Vagina (tissue), 2 donors: ENCODE measurements around the gene RNF214. TPM values are rescaled to one million over a fixed set of nuclear protein-coding genes. Genes with fewer than 3 reads are reported as not detected.
A peak's percentile ranks its signal among the peaks of the same experiment; 100 is the strongest.

Source experiments
- DNase-seq, 2 donors: peaks; one replicate each; pipeline ENCODE4 v3.0.0-alpha.2; 2017; ENCODE audit errors: extremely low spot score in 2 of 2
- H3K27ac ChIP-seq: fragments of 200-600 bp; sonication (generic); one replicate; pipeline ENCODE4 v1.5.1; 2019
- H3K27me3 ChIP-seq: fragments of 200-600 bp; sonication (generic); one replicate; pipeline ENCODE4 v1.5.1; 2019
- H3K36me3 ChIP-seq, 2 donors: fragments of 200-600 bp; sonication (generic); one replicate each; pipeline ENCODE4 v1.5.1; 2017 to 2019
- H3K4me1 ChIP-seq: fragments of 200-600 bp; sonication (generic); one replicate; pipeline ENCODE4 v1.5.1; 2019
- H3K4me3 ChIP-seq, 2 donors: fragments of 200-600 bp; sonication (generic); 1 replicate in 1 of 2; 2 replicates in 1 of 2; pipeline ENCODE4 v1.5.1; 2016 to 2019
- H3K9me3 ChIP-seq: fragments of 200-600 bp; sonication (generic); one replicate; pipeline ENCODE4 v1.5.1; 2019
- CTCF ChIP-seq, 3 experiments: fragments of 450-650 bp in 2 of 3; fragments of 200-600 bp in 1 of 3; sonication (generic) in 1 of 3; IDR thresholded peaks; one replicate each; pipeline ENCODE4 v1.5.1; 2017 to 2019; ENCODE audit warnings: antibody characterized with exemption in 3 of 3, mild to moderate bottlenecking in 2 of 3, moderate library complexity in 2 of 3
- POLR2A ChIP-seq, 2 donors: fragments of 450-650 bp; IDR thresholded peaks; one replicate each; pipeline ENCODE4 v1.6.1; 2017; ENCODE audit warnings: antibody characterized with exemption in 2 of 2, mild to moderate bottlenecking in 2 of 2, moderate library complexity in 2 of 2
- POLR2AphosphoS5 ChIP-seq, 2 donors: sonication (generic); formaldehyde crosslinking; IDR thresholded peaks; one replicate each; pipeline ENCODE4 v1.9.0; 2017; ENCODE audit warnings: antibody characterized with exemption in 2 of 2, mild to moderate bottlenecking in 2 of 2, low read depth in 1 of 2; ENCODE audit not compliant: insufficient read depth in 1 of 2
- intact Hi-C: fragments of 100-400 bp; cut with DNase I; formaldehyde crosslinking; loops from one replicate; pipeline ENCODE4 v1.15.1; 2023
- total RNA-seq: library from RNA; depleted of rRNA; stranded (reverse); fragments of >200 nt; gene quantifications from one replicate; pipeline ENCODE4 v1.2.3, GENCODE V29; 2016

RNF214 gene
- total RNA-seq, 1 donor from 2014 or later: 10.8 TPM

- intact Hi-C loops: loop anchor here (10.0 kb wide), 2 partner anchors 51 to 121 kb away; partner anchors contain the start of gene SIDT2
- Histone ChIP-seq H3K36me3 (peaks cover 0 to 31% of the 10 kb centered on the region in 2 donors), H3K4me3 (no peak overlapping the region), H3K9me3 (no peaks in the 10 kb centered on the region), H3K27ac (no peak overlapping the region), H3K27me3 (no peaks in the 10 kb centered on the region), H3K4me1 (peaks cover 36% of the 10 kb centered on the region)
- DNase-seq: no peak
- TF ChIP-seq POLR2AphosphoS5 (IDR thresholded peaks at IDR 0.05; ENCODE audit: insufficient read depth in 1 of 2, low read depth in 1 of 2): no peak
- no peak for TF ChIP-seq CTCF (IDR thresholded peaks at IDR 0.05)
- no peak for TF ChIP-seq POLR2A (IDR thresholded peaks at IDR 0.05)
Observed at GRCh38 chr11:117225553-117226170, 6.8 kb upstream of the RNF214 start.

GRCh38 chr11:117226388-117227385, 5.8 kb upstream of the RNF214 start:
- TF ChIP-seq CTCF (IDR thresholded peaks at IDR 0.05) (peak; percentile 74 to 85 (median 81)), POLR2AphosphoS5 (IDR thresholded peaks at IDR 0.05; ENCODE audit: insufficient read depth in 1 of 2, low read depth in 1 of 2) (no peak), POLR2A (IDR thresholded peaks at IDR 0.05) (no peak)
- no peaks in the 10 kb centered on the region for H3K9me3 ChIP-seq
- H3K36me3 ChIP-seq: peaks cover 0 to 31% of the 10 kb centered on the region in 2 donors
- peaks cover 36% of the 10 kb centered on the region for H3K4me1 ChIP-seq
- no peaks in the 10 kb centered on the region for H3K27me3 ChIP-seq
- no peak overlapping the region for H3K4me3 ChIP-seq
- intact Hi-C loops: loop anchor here (10.0 kb wide), 2 partner anchors 52 to 122 kb away; partner anchors contain the start of gene SIDT2
- DNase-seq: no peak
- H3K27ac ChIP-seq: no peak overlapping the region

- Histone ChIP-seq H3K4me1 (peaks cover 27% of the 10 kb centered on the region), H3K27ac (no peak overlapping the region), H3K27me3 (no peaks in the 10 kb centered on the region), H3K36me3 (peaks cover 0 to 28% of the 10 kb centered on the region in 2 donors), H3K9me3 (no peaks in the 10 kb centered on the region), H3K4me3 (no peak overlapping the region)
- TF ChIP-seq POLR2A (IDR thresholded peaks at IDR 0.05): no peak
- TF ChIP-seq POLR2AphosphoS5 (IDR thresholded peaks at IDR 0.05; ENCODE audit: insufficient read depth in 1 of 2, low read depth in 1 of 2): no peak
- no peak for TF ChIP-seq CTCF (IDR thresholded peaks at IDR 0.05)
- intact Hi-C loops: loop anchor here (10.0 kb wide), 2 partner anchors 53 to 123 kb away; partner anchors contain the start of gene SIDT2
- no peak for DNase-seq
Observed at GRCh38 chr11:117228091-117228490, 4.4 kb upstream of the RNF214 start.

GRCh38 chr11:117229411-117229810, 3.1 kb upstream of the RNF214 start:
- TF ChIP-seq CTCF (IDR thresholded peaks at IDR 0.05) (no peak), POLR2AphosphoS5 (IDR thresholded peaks at IDR 0.05; ENCODE audit: insufficient read depth in 1 of 2, low read depth in 1 of 2) (no peak), POLR2A (IDR thresholded peaks at IDR 0.05) (no peak)
- H3K36me3 ChIP-seq: peaks cover 0 to 26% of the 10 kb centered on the region in 2 donors
- no peak overlapping the region for H3K4me3 ChIP-seq
- no peak overlapping the region for H3K27ac ChIP-seq
- intact Hi-C loops: loop anchor here (10.0 kb wide), 2 partner anchors 55 to 125 kb away; partner anchors contain the start of gene SIDT2
- H3K9me3 ChIP-seq: no peaks in the 10 kb centered on the region
- peaks cover 34% of the 10 kb centered on the region for H3K4me1 ChIP-seq
- DNase-seq: no peak
- no peaks in the 10 kb centered on the region for H3K27me3 ChIP-seq
